GM12874 (cell line): ENCODE results near the gene EIF3L.

Source experiments
- CTCF ChIP-seq: IDR thresholded peaks from 2 replicates; pipeline ENCODE4 v1.5.1; 2011; ENCODE audit warnings: low read depth, mild to moderate bottlenecking, control low read depth, low read length, moderate library complexity; ENCODE audit not compliant: insufficient read depth

Gene EIF3L

GRCh38 chr22:37804881-37805809 is 44.1 kb upstream of the EIF3L start:
- no peak for TF ChIP-seq CTCF

- no peak for TF ChIP-seq CTCF
Measured at GRCh38 chr22:37805810-37806277, 43.4 kb upstream of the EIF3L start.

- TF ChIP-seq CTCF, result no peak
Measured at GRCh38 chr22:37806409-37807333, 42.5 kb upstream of the EIF3L start.

DNA sequence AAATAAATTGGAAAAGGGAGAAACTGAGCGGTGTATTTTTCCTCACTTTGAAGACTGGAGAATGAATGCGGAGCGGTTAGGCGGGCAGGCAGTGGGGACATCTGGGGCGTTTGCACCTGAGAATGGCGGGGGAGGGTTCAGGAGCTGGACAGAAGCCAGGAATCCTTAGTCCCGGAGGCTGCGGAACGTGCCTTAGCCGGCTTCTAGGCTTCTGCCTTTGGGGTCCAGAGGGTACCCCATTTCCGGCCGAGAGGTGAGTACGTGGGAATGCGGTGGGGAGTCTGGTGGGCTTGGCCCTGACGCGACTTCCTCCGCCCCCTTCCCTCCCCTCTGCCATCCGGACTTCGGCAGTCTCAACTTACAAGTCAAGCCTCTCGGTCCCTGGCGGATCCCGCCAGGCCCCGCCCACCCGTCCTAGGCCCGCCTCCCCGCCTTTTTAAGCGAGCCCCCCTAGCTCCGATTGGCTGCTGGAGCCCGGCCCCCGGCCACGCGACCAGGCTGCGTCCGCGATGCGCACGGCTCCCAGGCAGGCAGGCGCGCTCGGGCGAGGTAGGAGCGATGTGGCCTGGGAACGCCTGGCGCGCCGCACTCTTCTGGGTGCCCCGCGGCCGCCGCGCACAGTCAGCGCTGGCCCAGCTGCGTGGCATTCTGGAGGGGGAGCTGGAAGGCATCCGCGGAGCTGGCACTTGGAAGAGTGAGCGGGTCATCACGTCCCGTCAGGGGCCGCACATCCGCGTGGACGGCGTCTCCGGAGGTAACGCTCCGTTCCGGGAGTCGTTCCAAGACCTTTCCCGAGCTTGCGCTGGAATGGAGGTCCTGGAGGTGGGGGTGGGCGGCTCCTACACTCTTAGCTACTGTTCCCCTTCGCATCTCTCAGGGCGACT is 41.6 kb upstream of the EIF3L start, which contains the start of gene GCAT:
TSS of gene GCAT (plus strand) at position 525 of the 884 bp plus-strand sequence. CDS start at position 559, 34 bp downstream.
- no peak for TF ChIP-seq CTCF

GRCh38 chr22:37808294-37808657 is 40.9 kb upstream of the EIF3L start:
- no peak for TF ChIP-seq CTCF

DNA sequence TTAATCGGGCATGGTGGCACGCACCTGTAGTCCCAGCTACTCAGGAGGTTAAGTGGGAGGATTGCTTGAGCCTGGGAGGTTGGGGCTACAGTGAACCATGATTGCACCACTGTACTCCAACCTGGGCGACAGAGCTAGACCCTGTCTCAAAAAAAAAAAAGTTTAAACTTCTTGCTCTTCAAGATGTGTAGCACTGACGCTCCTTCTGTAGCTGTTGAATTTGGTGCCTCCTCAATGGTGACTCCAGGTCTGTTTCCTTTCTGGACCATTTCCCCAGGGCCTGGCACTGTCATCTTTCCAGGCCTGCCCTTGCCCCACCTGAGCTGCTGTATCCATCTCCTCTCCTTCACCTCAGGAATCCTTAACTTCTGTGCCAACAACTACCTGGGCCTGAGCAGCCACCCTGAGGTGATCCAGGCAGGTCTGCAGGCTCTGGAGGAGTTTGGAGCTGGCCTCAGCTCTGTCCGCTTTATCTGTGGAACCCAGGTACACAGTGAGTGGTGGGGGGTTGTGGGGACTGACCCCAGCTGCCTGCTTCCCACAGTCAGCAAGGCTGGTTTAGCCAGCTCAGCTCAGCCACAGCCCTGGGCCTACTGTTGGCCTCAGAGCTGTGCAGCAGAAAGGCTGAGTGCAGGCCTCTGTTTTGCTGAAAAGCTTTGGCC is 39.4 kb upstream of the EIF3L start:
- no peak for TF ChIP-seq CTCF
